Astrocyte (in vitro differentiated cells and primary cell): ENCODE data around the gene SHISA9.

Experiments used
- CTCF ChIP-seq: IDR thresholded peaks from 2 replicates; pipeline ENCODE4 v1.5.1; 2011; ENCODE audit warnings: low read depth, mild to moderate bottlenecking, inconsistent platforms, low read length, moderate library complexity; ENCODE audit not compliant: insufficient read depth
- EZH2 ChIP-seq: IDR thresholded peaks from 2 replicates; pipeline ENCODE4 v1.6.1; 2012; ENCODE audit warnings: mild to moderate bottlenecking, low read length, inconsistent platforms; ENCODE audit not compliant: insufficient read depth

- TF ChIP-seq EZH2 (no peak), CTCF (no peak)
Measured at GRCh38 chr16:12893050-12893750, 8.2 kb upstream of the SHISA9 start.
